ENCODE measurements around the gene RAPGEF4.
"Not testable (repeated sequence)": the region's sequence is repeated elsewhere in the genome, so short reads cannot be mapped to it uniquely, and the experiment has no call there.

The RAPGEF4 gene

DNA sequence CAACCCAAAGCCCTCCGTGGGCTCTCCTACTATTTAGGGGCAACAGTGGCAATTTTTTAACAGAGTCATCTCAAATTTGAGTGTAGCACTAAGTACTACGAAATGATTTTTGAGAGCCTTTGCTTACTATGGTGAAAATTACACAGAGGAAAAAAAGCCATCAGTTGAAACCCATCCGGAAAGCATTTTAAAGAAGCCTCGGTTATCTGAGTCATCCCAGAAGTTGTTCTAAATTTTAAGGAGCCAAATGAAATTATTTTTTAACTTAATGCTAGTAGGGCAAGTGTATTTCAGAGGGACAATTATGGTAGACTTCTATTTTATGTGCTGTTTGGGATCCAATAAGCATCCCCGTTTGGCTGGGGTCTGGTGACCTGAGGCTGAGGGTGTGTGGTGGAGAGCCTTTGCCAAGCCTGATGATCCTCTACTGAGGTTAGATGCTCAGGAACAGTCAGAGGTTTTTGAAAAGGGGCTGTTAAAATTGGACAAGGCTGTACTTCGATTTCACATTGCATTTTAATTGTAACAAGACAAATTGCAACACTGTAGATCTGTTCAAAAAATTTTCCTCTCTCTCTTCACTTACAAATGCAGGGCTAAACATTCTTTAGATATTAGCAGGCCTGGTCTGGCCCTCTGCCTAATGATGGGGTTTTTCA lies 47.0 kb downstream of the RAPGEF4 start:
- DNase-seq = no peak

DNA sequence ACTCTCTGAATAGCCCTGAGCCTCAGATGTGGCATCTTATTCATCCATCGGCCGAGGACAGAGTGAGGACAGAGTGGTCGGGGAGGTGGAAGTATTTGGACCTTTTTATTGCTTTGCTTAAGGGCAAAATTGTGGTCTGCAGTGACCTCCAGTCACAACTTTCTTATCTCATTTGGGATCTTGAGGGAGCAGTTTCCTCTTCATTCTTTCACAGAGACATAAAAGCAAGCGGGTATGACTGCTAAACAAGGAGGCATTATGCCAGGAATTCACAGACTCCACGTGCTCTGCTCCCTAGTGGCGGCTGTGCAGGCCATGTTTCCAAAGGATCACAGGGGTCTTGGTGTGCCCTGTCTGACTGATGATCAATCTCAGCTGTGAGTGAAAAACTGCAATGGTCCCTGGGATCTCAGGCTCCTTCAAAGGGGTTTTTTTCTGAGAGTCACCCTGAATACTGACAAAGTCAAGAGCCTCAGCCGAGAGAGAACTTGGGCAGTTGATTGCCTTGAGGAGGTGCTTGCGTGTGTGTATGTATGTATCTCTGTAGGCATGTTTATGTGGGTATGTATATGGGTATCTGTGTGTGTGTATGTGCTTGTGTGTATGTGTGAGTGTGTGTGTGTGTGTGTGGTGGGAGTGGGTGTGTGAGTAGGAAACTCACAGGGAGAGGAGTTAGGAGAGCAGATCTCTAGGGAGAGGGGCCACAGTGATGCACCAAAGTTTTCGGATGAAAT lies 47.7 kb downstream of the RAPGEF4 start:
- DNase-seq = no peak

DNA sequence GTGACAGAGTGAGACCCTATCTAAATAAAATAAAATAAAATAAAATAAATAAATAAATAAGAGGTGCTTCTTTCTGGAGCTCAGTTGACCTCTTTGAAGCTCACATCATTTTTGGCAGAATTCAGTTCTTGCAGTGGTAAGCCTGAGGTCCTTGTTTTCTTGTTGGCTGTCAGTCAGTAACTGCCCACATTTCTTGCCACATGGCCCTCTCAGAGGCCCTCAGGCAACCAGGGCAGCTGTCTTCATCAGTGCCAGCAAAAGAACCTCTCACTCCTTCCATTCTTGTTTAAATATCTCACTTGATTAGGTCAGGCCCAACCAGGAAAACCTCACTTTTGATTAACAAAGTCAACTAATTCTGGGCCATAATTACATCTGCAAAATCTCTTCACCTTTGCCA lies 53.2 kb downstream of the RAPGEF4 start:
- DNase-seq = no peak

DNA sequence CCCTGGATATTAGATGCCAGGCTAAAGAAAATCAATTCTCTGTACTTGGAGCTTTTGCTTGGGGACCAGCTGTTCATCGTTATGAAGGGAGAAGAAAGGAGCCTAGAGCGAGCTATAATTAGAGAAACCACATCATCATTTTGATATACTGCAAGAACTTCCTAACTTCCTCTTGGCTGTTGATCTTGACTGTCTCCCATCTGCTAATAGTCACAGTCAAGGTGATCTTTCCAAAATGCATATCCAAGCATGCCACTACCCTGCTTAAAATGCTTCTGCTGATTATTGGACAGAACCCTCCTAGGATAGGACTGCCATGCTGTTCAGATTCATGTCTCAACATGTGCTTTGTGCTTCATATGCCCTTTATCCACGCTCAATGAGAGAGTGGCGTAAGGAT lies 54.8 kb downstream of the RAPGEF4 start:
- no peak for DNase-seq

DNA sequence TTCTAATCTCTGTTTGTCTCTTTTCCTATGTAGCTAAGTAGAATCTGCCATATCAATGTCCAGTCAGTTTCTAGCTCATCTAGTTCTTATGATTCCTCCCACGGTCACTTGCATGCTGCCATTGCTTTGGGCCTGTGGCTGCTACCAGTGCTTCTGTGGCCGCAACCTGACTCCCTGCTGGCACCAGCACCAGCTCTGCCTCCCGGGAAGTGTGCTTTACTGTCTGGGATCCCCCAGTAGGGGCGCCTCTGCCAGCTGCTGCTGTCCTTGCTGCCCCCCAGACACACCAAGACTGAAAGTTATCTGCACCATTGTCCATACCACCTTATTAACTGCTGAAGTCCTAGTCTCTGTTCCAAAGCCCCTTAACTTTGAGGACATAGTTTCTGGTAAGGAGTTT lies 56.3 kb downstream of the RAPGEF4 start:
- DNase-seq = no peak

DNA sequence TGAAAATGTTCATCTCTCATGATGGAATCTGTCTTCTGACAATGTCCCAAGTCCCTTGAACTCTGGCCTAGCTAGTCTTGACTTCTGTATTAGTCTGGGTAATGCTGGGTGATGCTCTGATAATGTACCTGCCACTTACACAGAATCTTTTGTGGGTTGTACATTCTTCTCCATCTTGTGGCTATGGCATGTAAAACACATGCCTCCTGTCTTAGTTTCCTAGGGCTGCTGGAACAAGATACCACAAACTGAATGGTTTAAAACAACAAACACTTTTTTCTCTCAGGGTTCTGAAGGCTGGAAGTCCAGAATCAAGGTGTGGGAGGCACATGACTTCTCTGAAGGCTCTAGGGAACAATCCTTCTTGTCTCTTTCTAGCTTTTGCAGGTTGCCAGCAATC lies 57.1 kb downstream of the RAPGEF4 start:
- DNase-seq = no peak

DNA sequence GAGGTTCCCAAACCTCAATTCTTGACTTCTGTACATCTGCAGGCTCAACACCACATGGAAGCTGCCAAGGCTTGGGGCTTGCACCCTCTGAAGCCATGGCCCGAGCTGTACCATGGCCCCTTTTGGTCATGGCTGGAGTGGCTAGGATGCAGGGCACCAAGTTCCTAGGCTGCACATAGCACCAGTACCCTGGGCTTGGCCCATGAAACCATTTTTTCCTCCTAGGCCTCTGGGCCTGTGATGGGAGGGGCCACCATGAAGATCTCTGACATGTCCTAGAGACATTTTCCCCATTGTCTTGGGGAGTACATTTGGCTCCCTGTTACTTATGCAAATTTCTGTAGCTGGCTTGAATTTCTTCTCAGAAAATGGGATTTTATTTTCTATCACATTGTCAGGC lies 67.7 kb downstream of the RAPGEF4 start:
- not testable (repeated sequence) for DNase-seq

DNA sequence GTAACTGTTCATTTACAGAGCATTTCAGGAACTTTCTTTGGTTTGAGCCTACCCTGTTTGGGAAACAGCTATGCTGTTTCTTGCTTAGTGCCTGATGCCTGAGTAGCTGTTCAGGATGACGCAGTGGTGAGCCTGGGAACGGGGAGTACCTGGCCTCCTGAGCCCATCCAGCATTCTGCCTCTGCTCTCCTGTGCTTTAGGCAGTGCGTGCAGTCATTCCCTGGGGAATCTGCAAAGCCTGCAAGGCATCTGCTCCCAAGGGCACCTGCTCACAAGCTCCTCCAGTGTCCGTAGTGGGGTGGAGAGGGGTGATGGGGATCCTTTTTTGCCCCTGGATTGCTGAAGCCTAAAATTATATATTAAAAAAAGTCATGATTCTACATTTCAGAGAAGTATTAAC lies 68.8 kb downstream of the RAPGEF4 start:
- no peak for DNase-seq

DNA sequence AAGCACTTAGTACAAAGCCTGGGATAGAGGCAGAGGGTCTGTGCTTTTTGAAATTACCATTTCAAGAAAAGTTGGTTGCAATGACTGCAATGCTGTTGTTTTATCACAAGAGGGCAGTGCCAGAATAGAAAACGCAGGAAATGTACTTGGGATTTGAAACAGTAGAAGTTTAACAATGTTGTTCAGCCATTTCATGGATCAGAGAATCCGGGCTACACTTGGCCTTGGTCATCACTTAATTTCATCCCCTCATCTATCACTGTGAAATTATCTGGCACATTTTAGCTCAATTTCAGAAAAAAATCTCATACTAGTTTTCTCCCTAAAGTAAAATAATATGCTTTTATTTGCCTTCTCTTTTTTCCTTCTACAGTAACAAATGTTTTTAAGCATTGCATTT lies 70.8 kb downstream of the RAPGEF4 start:
- no peak for DNase-seq

DNA sequence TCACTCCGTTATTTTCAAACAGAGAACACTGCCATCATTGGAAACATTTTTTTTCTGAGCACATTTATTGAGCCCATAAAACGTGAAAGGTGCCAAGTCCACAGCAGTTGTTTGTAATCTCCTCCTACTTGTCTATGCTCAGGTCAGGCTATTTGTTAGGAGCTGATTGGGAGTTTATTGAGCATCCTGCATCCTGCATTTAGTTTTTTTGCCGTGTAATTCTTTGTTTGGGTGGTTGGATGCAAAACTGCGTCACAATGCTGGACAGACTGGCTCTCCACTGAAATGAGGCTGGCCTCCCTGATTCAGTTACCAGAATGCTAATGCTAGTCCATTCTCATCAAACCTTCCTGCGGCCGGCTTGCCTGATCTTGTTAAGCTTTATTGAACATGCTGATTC lies 71.4 kb downstream of the RAPGEF4 start:
- DNase-seq = no peak

DNA sequence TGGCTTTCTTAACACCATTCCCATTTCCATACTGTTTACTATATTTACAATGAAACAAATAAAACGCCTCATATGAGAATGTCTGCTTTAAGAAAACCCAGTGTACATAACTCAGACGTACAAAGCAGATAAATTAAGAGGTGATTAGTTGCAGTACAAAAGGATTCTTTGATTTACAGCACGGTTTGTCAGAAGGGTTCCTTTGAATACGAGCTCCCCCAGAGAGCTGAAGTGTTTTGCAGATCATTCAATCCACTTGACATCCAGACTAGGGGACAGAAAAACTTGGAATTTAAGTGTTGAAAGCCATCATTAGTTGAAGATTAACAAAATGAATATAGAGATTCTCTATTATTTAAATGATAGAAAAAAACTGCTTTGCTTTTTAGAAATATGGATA lies 72.5 kb downstream of the RAPGEF4 start:
- DNase-seq = no peak

DNA sequence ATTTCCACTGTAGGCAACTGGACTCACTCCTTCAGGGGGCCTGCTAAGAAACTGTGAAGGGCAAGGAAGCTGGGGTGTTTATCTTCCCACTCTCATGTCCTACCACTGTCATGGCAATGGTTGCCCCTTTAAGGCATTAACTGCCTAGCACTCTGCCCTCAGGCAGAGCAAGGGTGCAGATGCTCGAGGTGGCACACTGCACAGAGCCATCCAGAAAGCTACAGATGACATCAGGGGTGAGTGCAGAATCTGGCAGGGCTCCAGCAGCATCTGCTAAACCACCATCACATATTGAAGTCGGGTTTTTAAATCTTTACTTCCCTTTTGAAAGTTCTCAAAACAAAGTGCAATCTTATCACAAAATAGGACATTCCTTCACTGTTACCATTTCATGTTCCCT lies 75.4 kb downstream of the RAPGEF4 start:
- DNase-seq = no peak

DNA sequence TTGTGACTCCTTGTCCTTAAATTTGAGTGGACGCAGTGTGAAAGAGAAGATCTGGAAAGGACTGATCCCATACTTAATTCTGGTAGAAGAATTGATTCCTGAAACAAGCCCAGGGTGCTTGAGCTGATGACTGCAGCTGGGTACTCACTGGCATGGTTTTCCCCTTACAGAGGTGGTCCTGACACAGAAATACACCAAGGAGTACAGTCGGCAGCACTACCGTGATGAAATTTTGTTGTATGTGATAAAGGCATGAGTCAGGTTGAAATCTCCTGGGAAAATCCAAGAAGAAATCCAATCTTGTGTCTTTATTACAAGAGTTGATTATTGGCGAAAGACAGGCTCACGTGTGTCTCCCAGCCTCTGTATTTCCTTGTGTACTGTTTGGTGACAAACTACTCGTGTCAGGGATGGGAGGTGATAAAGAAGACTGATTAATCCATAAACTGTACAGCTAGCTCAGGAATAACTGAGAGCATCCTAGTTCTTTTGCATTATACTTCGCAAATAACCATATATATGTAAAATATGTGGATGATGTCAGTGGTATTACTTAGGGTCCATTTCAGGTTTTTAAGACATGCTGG lies 76.6 kb downstream of the RAPGEF4 start:
- no peak for DNase-seq

DNA sequence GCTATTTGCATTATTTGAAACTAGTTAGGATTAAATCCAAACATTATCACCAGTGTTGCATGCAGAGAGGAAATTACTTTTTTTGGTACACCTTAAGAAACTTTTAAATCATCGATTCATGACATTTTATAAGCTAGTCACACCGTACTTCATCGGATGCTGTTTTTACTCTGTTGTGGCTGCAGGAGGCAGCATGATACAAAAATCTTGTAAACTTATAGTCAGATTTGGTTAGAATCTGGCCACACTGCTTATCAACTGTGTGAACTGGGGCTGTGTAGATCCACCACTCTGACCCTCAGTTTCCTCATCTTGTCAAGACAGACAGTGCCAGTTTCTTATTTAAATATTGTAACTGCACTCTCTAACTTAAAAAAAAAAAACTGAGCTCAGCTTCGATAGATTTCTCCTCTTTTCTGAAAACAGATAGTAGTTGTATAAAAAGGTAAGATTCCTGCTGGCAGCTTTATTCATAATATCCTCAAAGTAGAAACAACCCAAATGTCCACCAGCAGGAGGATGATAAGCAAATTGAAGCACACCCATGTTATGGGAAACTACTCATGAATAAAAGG lies 77.8 kb downstream of the RAPGEF4 start:
- no peak for DNase-seq

DNA sequence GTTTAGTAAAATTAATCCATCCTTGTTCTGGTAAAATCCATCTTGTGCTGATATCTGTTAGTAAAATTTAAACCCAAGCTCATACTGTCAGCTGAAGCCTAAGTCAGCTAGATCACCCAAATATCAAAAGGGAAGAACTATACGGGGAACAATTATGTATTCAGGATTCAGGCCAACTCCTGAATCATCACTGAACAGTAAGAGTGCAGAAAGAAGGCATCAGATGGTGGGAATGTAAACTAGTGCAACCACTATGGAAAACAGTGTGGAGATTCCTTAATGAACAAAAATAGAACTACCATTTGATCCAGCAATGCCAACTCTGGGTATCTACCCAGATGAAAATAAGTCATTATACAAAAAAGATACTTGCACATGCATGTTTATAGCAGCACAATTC lies 81.8 kb downstream of the RAPGEF4 start:
- DNase-seq = no peak

DNA sequence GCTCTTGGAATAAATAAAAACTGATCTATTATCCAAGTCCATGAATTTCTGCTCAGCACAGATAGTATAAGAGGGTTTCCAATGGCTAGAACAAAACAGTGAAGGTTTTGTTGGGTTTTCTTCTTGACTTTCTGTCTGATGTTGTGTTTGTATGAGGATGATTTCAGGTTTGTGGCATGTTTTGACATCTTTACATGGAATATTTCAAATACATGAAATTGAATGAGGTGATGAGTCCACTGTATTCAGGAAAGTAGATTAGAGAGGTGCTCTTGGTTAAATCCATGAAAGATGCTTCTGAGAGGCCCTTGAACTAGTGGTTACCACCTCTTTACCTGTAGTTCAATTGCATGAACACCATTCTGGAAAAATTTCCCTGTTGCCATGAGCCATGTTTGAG lies 84.3 kb downstream of the RAPGEF4 start:
- no peak for DNase-seq

DNA sequence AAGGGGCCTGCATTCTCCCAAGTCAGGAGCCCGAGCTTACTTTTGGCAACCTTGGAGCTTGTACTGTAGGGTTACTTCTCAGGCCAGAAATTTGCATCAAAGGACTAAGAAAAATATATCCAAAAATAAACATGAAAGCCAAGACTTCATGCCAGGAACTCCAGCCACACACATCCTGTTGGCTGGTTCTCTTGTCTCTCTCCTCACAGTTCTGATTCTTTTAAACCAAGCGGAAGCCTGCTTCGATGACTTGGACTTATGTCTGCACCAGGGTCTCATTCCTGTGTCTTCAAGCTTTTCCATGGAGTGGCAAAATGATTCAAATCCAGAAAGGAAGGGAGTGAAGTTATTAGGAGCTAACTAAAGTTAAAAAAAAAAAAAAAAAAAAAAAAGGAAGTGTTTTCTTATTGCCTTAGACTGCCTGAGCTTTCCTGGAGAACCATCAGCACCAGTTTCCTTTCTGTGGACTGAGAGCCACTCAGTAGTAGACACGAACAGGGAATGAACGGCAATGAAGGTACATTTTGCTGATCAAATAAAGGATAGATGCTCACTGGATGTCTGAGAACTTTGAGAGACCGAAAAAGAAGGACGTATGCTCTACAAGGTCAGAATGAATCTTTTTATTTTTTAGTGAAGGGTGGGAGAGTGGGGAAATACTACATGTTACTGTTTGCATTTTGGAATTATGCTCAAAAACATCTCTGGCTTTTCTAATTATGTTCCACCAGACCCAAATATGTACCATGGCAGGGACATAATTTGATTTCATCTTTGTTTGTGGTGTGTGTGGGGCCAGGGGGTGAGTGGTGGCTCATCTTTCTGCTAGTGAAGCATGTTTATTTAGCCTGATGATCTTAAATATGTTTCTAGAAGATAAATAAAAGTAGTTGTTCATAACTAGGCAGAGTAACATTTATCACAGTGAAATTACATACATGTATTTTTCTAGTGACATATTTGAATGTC lies 86.0 kb downstream of the RAPGEF4 start:
- no peak for DNase-seq

DNA sequence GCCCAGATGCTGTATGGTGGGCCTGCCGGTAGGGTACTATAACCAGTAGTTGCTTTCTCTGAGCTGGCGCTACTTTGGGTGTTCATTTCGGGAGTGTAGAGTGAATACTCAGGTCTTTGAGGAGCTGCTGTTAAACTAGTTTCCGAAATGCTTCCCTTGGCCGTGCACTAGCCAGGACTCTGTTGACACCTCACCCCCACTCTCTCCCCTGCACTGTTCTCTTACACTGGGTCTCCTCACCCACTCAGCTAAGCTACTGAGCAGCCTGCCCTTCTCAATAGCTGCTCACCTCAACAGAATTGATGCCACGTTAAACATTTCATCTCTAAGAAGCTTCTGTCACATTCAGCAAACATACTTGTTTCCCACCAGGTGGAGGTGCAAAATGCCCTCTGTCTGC lies 86.9 kb downstream of the RAPGEF4 start:
- no peak for DNase-seq

DNA sequence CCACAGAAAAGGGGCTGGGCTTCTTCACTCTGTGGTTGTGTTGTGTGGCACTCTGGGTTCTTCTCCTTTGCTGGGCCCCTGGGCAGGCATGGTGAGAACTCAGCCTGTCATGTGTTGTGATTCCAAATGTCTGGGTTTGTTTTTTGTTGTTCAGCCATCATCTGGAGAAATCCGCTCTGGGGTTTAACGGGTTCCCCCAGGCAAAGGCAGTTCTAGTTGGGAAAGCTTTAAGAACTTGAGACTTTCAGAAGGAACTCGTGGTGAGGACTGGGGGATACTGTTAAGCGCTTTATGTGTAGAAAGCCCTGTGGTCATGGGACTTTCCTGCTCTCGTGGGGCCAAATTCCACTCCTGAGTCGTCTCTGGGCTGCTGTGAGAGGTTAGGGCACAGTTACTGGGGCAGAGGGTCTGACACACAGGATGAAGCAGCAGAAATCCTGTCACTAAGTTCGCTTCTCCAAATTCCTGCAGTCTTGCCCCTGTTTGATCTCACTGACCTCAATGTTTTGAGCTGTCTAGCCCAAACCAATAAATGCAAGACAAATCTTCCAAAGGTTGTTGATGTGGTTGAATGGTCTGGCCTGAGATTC lies 87.7 kb downstream of the RAPGEF4 start:
- no peak for DNase-seq

DNA sequence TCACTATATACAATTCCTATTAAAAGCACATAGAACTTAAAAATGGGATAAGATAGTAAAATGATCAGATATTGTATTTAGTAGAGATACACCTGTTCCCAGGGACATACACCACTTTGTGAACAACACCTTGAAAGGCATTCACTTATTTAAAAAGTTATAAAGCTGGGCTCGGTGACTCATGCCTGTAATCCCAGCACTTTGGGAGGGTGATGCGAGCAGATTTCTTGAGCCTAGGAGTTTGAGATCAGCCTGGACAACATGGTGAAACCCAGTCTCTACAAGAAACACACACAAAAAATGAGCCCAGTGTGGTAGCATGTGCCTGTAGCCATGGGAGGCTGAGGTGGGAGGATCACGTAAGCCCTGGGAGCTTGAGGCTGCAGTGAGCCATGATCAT lies 90.9 kb downstream of the RAPGEF4 start:
- DNase-seq = no peak

DNA sequence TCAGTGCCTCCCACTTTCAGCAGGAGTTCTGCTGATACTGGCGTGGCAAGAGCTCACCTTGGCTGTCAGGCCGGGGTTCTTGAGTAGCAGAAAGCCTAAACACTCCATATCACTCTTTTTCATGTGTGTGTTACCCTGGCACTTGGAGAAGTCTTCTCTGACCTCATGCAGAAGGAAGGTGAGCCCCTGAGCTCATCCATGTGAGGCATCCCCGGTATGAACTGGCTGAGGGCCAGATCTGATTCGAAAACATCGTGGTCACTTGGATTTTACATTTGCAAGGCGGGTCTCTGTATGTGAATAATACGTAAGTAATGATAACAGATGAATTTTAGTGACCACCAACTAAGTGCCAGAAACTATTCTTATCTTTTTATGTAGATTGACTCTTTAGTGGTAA lies 93.6 kb downstream of the RAPGEF4 start:
- DNase-seq = no peak

DNA sequence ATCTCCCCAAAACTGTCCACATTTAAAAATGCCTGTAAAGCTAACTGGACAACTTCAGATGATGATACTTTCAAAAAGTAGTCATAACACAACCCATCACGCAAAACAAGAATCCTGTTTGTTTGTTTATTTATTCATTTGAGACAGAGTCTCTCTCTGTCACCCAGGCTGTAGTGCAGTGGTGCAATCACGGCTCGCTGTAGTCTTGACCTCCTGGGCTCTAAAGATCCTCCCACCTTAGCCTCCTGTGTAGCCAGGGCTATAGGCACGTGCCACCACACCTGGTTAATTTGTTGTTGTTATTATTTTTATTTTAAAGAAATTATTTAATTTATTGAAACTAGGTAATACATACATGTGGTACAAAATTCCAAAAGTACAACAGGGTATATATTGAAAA lies 94.8 kb downstream of the RAPGEF4 start:
- no peak for DNase-seq

DNA sequence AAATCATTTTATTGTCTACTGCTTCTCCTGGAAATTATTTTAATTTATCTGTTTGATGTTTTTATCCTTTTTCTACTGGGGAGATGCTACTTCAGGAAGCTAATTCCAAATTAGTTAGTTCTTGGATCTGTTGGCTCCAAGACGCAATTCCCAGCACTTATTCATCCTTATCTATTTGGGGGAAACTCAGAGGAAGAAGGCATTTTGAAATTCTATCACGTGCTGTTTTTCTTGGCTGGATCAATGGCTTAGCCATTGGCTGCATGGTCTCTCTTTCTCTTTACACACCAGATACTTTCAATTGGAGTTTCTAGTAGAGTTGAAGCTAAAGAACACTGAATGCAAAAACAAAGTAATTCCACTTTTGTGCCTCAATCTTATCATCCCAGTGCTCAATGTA lies 98.3 kb downstream of the RAPGEF4 start:
- no peak for DNase-seq

Data from stimulated activated CD4-positive, alpha-beta T cell treated with anti-CD3 and anti-CD28 coated beads, Interleukin-4, amount 100 ng/mL, for 1 hour (primary cell).